OCI-LY7 (cell line): Measurements from ENCODE around the gene TFPT. TPM values are rescaled to one million over a fixed set of nuclear protein-coding genes. Genes with fewer than 3 reads are reported as not detected.

Experiments
- BruUV-seq: library from RNA; stranded (reverse); fragments of 400-500 nt; replicated peaks from 2 replicates; lab custom pipeline; 2021; lab: Mats Ljungman, UMichigan
- CTCF ChIA-PET: fragments of 300-600 bp; sonication (Branson Sonifier 250); formaldehyde crosslinking; loops from one replicate; lab custom pipeline; 2022; ENCODE audit warnings: antibody characterized with exemption; ENCODE audit not compliant: unreplicated experiment; lab: Charles Lee
- POLR2A ChIA-PET: fragments of 300-600 bp; sonication (Branson Sonifier 250); formaldehyde crosslinking; loops from one replicate; lab custom pipeline; 2022; ENCODE audit warnings: antibody characterized with exemption; lab: Charles Lee
- DNase-seq: peaks from one replicate; pipeline ENCODE4 v3.0.0-alpha.2; 2015; ENCODE audit warnings: low spot score
- H2AFZ ChIP-seq: fragments of 200-600 bp; sonication (generic), shearing (Covaris generic); 2 replicates; pipeline ENCODE4 v1.6.1; 2014; ENCODE audit warnings: mild to moderate bottlenecking, antibody characterized with exemption, low read length, moderate library complexity
- H3K27ac ChIP-seq: fragments of 200-600 bp; sonication (generic); 2 replicates; pipeline ENCODE4 v1.5.1; 2014; ENCODE audit warnings: mixed run types, low read depth, mild to moderate bottlenecking, moderate library complexity, low read length, inconsistent platforms; ENCODE audit not compliant: poor library complexity, severe bottlenecking
- H3K36me3 ChIP-seq: fragments of 200-600 bp; sonication (generic); 2 replicates; pipeline ENCODE4 v1.6.1; 2014; ENCODE audit warnings: mild to moderate bottlenecking, antibody characterized with exemption, low read length, moderate library complexity, mixed read lengths; ENCODE audit not compliant: insufficient read depth
- H3K4me1 ChIP-seq: fragments of 200-600 bp; sonication (generic); 2 replicates; pipeline ENCODE4 v1.5.1; 2014; ENCODE audit warnings: mild to moderate bottlenecking, low read length; ENCODE audit not compliant: insufficient read depth, poor library complexity, severe bottlenecking
- H3K4me2 ChIP-seq: fragments of 200-600 bp; sonication (generic); 2 replicates; pipeline ENCODE4 v1.6.1; 2014; ENCODE audit warnings: mild to moderate bottlenecking, low read length
- H3K4me3 ChIP-seq: fragments of 200-600 bp; sonication (generic); 2 replicates; pipeline ENCODE4 v1.5.1; 2014; ENCODE audit warnings: mild to moderate bottlenecking, low read depth, low read length; ENCODE audit not compliant: poor library complexity, severe bottlenecking
- H3K79me2 ChIP-seq: fragments of 200-600 bp; sonication (generic); 2 replicates; pipeline ENCODE4 v1.6.1; 2016; ENCODE audit warnings: low read depth, mild to moderate bottlenecking, low read length, moderate library complexity, mixed read lengths; ENCODE audit not compliant: insufficient read depth
- H3K9me2 ChIP-seq: fragments of 200-600 bp; sonication (generic); 2 replicates; pipeline ENCODE4 v1.6.1; 2016; ENCODE audit warnings: mild to moderate bottlenecking, low read length, mixed read lengths; ENCODE audit not compliant: insufficient read depth
- H3K9me3 ChIP-seq: fragments of 200-600 bp; sonication (generic); 2 replicates; pipeline ENCODE4 v1.6.1; 2014; ENCODE audit warnings: mild to moderate bottlenecking, mixed run types, low read length, mixed read lengths
- H4K20me1 ChIP-seq: fragments of 200-600 bp; sonication (generic); 2 replicates; pipeline ENCODE4 v1.6.1; 2014; ENCODE audit warnings: mild to moderate bottlenecking, antibody characterized with exemption, low read length, moderate library complexity, mixed read lengths; ENCODE audit not compliant: insufficient read depth
- CTCF ChIP-seq: fragments of 200-600 bp; sonication (generic); conservative IDR thresholded peaks from 2 replicates; pipeline ENCODE4 v1.5.1; 2014; ENCODE audit warnings: mild to moderate bottlenecking, antibody characterized with exemption, low read length, moderate library complexity, mixed read lengths
- EZH2phosphoT487 ChIP-seq: fragments of 200-600 bp; sonication (generic); IDR thresholded peaks from 2 replicates; pipeline ENCODE4 v1.6.1; 2018; ENCODE audit warnings: low read depth, borderline replicate concordance, mild to moderate bottlenecking, mixed run types, antibody characterized with exemption, low read length, moderate library complexity, mixed read lengths
- intact Hi-C: fragments of 100-400 bp; cut with micrococcal nuclease; formaldehyde crosslinking; loops from one replicate; pipeline ENCODE4 v1.10.0; 2022; ENCODE audit not compliant: unreplicated experiment
- total RNA-seq, 2 experiments: library from RNA; depleted of rRNA in 1 of 2; stranded (reverse); fragments of >200 nt in 1 of 2; shearing (Covaris generic) in 1 of 2; gene quantifications; 2 replicates each; pipeline ENCODE4 v1.2.3, GENCODE V29; 2014 to 2022

TFPT gene
- total RNA-seq, 2 experiments from 2014 or later = 17.2 to 20.2 TPM

GRCh38 chr19:54145541-54146158 lies 30.2 kb upstream of the TFPT start:
- no peak overlapping the region for H3K4me2 ChIP-seq
- CTCF ChIA-PET = no interaction called here
- no TSS peak for BruUV-seq
- intact Hi-C loops = no loop called here
- no peaks in the 10 kb centered on the region for H3K4me1 ChIP-seq
- POLR2A ChIA-PET = no interaction called here
- no peak for TF ChIP-seq EZH2phosphoT487
- TF ChIP-seq CTCF = no peak
- H3K36me3 ChIP-seq = peaks cover 97% of the 10 kb centered on the region
- no peak for DNase-seq
- H2AFZ ChIP-seq = no peak overlapping the region
- H3K79me2 ChIP-seq = peaks cover 4% of the 10 kb centered on the region; the same call in 1 of the 2 replicates
- no peak overlapping the region for H3K27ac ChIP-seq
- no peak overlapping the region for H3K4me3 ChIP-seq
- H4K20me1 ChIP-seq = no peaks in the 10 kb centered on the region
- H3K9me3 ChIP-seq = no peaks in the 10 kb centered on the region
- no peaks in the 10 kb centered on the region for H3K9me2 ChIP-seq

- no peaks in the 10 kb centered on the region for H3K9me2 ChIP-seq
- no peak for DNase-seq
- H3K4me2 ChIP-seq = no peak overlapping the region
- CTCF ChIA-PET = no interaction called here
- intact Hi-C loops = no loop called here
- no peaks in the 10 kb centered on the region for H3K9me3 ChIP-seq
- no peak overlapping the region for H3K27ac ChIP-seq
- H2AFZ ChIP-seq = no peak overlapping the region
- peaks cover 34% of the 10 kb centered on the region for H3K79me2 ChIP-seq
- peaks cover 14% of the 10 kb centered on the region for H3K4me1 ChIP-seq
- TF ChIP-seq EZH2phosphoT487 (no peak), CTCF (no peak)
- H3K4me3 ChIP-seq = no peak overlapping the region
- H3K36me3 ChIP-seq = peaks cover 82% of the 10 kb centered on the region
- POLR2A ChIA-PET = no interaction called here
- no TSS peak for BruUV-seq
- no peaks in the 10 kb centered on the region; the same call in 1 of the 2 replicates for H4K20me1 ChIP-seq
Measured at GRCh38 chr19:54142166-54142780, 26.8 kb upstream of the TFPT start.

DNA sequence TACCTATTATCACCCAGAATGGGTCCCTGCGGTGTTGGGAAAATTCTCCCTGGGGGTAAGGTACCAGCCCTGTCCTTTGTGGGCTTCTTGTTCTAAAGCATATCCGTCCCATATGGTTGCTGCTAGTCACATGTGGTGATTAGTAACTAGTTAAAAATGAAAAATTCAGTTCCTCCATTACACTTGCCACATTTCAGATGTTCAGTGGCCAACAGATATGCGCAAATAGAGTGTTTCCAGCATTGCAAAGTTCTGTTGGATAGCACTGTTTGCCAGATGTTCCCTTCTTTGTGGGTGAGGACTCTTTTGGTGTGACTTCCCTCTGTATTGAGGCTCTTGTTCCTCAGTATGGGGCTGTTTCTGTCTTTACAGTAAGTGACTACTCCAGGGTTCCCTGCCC lies 25.9 kb upstream of the TFPT start:
- H3K4me2 ChIP-seq = no peak overlapping the region
- DNase-seq = no peak
- no peaks in the 10 kb centered on the region; the same call in 1 of the 2 replicates for H4K20me1 ChIP-seq
- no peak overlapping the region for H3K27ac ChIP-seq
- CTCF ChIA-PET = no interaction called here
- H3K4me3 ChIP-seq = no peak overlapping the region
- BruUV-seq = no TSS peak
- H3K9me3 ChIP-seq = no peaks in the 10 kb centered on the region
- no peaks in the 10 kb centered on the region for H3K9me2 ChIP-seq
- peaks cover 72% of the 10 kb centered on the region for H3K36me3 ChIP-seq
- TF ChIP-seq CTCF (no peak), EZH2phosphoT487 (no peak)
- H3K79me2 ChIP-seq = peaks cover 34% of the 10 kb centered on the region
- H3K4me1 ChIP-seq = peaks cover 15% of the 10 kb centered on the region
- intact Hi-C loops = no loop called here
- POLR2A ChIA-PET = no interaction called here
- no peak overlapping the region for H2AFZ ChIP-seq
